Naive thymus-derived CD4-positive, alpha-beta T cell (primary cell): ENCODE measurements around the gene DDX6. TPM values are rescaled to one million over a fixed set of nuclear protein-coding genes. Genes with fewer than 3 reads are reported as not detected.

Experiments used
- ATAC-seq: fragments of 150-1000 bp; cut with Tn5 transposase; 2 replicates; pipeline ENCODE4 v1.10.0; 2021; ENCODE audit warnings: mild to moderate bottlenecking, moderate library complexity
- CTCF ChIA-PET: fragments of 350-600 bp; sonication (Branson Sonifier 250); formaldehyde crosslinking; loops from one replicate; lab custom pipeline; 2021; ENCODE audit warnings: antibody characterized with exemption; lab: Charles Lee
- POLR2A ChIA-PET: fragments of 350-600 bp; sonication (Branson Sonifier 250); formaldehyde crosslinking; loops from one replicate; lab custom pipeline; 2021; ENCODE audit warnings: antibody characterized with exemption, inconsistent platforms; lab: Charles Lee
- DNase-seq, 9 donors: peaks; one replicate each; pipeline versions ENCODE4 v3.0.0 to v3.0.0-alpha.2; 2020 to 2022; ENCODE audit warnings: mixed read lengths in 1 of 9
- H3K27ac ChIP-seq: one replicate; pipeline ENCODE4 v1.7.0; 2013; ENCODE audit warnings: mild to moderate bottlenecking, low read depth, low read length, moderate library complexity
- H3K27me3 ChIP-seq, 2 donors: one replicate each; pipeline ENCODE4 v1.7.0; 2013; ENCODE audit warnings: low read length in 2 of 2, mild to moderate bottlenecking in 2 of 2, moderate library complexity in 2 of 2; ENCODE audit not compliant: control insufficient read depth in 2 of 2, insufficient read depth in 2 of 2
- H3K36me3 ChIP-seq, 3 experiments: 1 replicate in 2 of 3; 2 replicates in 1 of 3; pipeline ENCODE4 v1.7.0; 2013; ENCODE audit warnings: low read length in 3 of 3, mild to moderate bottlenecking in 3 of 3, moderate library complexity in 1 of 3; ENCODE audit not compliant: insufficient read depth in 3 of 3, control insufficient read depth in 2 of 3
- H3K4me1 ChIP-seq, 2 donors: one replicate each; pipeline ENCODE4 v1.7.0; 2013; ENCODE audit warnings: low read length in 2 of 2, mild to moderate bottlenecking in 2 of 2, moderate library complexity in 1 of 2; ENCODE audit not compliant: control insufficient read depth in 2 of 2, insufficient read depth in 2 of 2
- H3K4me3 ChIP-seq: 2 replicates; pipeline ENCODE4 v1.7.0; 2013; ENCODE audit warnings: mild to moderate bottlenecking, low read length
- H3K9me3 ChIP-seq, 3 experiments: 1 replicate in 2 of 3; 2 replicates in 1 of 3; pipeline ENCODE4 v1.7.0; 2013; ENCODE audit warnings: low read length in 3 of 3; ENCODE audit not compliant: control insufficient read depth in 2 of 3
- H3K27ac Mint-ChIP-seq, 9 donors: one replicate each; pipeline ENCODE4 v1.8.0; 2020 to 2022; ENCODE audit warnings: mixed read lengths in 9 of 9, mild to moderate bottlenecking in 8 of 9, moderate library complexity in 5 of 9, inconsistent platforms in 2 of 9
- H3K27me3 Mint-ChIP-seq, 5 donors: one replicate each; pipeline ENCODE4 v1.8.0; 2021 to 2022; ENCODE audit warnings: mixed read lengths in 5 of 5, mild to moderate bottlenecking in 1 of 5
- H3K36me3 Mint-ChIP-seq, 5 donors: one replicate each; pipeline ENCODE4 v1.8.0; 2020 to 2022; ENCODE audit warnings: mixed read lengths in 5 of 5, mild to moderate bottlenecking in 3 of 5, inconsistent platforms in 1 of 5
- H3K4me1 Mint-ChIP-seq, 7 donors: one replicate each; pipeline ENCODE4 v1.8.0; 2020 to 2022; ENCODE audit warnings: mixed read lengths in 7 of 7, mild to moderate bottlenecking in 3 of 7, inconsistent platforms in 1 of 7
- H3K4me3 Mint-ChIP-seq, 10 donors: one replicate each; pipeline ENCODE4 v1.8.0; 2020 to 2022; ENCODE audit warnings: mild to moderate bottlenecking in 10 of 10, mixed read lengths in 10 of 10, moderate library complexity in 6 of 10, inconsistent platforms in 2 of 10
- H3K9me3 Mint-ChIP-seq, 11 donors: one replicate each; pipeline ENCODE4 v1.8.0; 2020 to 2022; ENCODE audit warnings: mixed read lengths in 11 of 11, mild to moderate bottlenecking in 4 of 11, inconsistent platforms in 1 of 11, moderate library complexity in 1 of 11
- intact Hi-C, 2 donors: fragments of 100-400 bp; cut with micrococcal nuclease; formaldehyde crosslinking; loops; one replicate each; pipeline ENCODE4 v1.15.1; 2023
- polyA plus RNA-seq, 2 donors: library from polyadenylated mRNA; unstranded; fragments of 300-500 nt; fragmentation: Illumina TruSeq; gene quantifications; one replicate each; pipeline ENCODE4 v1.2.3, GENCODE V29; 2021
- total RNA-seq, 6 experiments: library from RNA in 5 of 6; stranded (reverse) in 5 of 6; gene quantifications; 1 replicate in 5 of 6; 2 replicates in 1 of 6; pipeline ENCODE4 v1.2.3 and lab custom pipeline; 2021 to 2026

The DDX6 gene
- total and polyA plus RNA-seq, 7 experiments from 2014 or later, result 118 to 346 (median 207) TPM

GRCh38 chr11:118705791-118706545 lies 85.0 kb downstream of the DDX6 start:
- intact Hi-C loops, result loop anchor here in 1 of 2 donors (2.0 kb wide), 1 partner anchor 15 kb away; no protein-coding TSS in a partner anchor
- no peak for DNase-seq
- Histone ChIP-seq H3K9me3 (no peaks in the 10 kb centered on the region), H3K27ac (peak overlapping the region; percentile 62), H3K36me3 (no peaks in the 10 kb centered on the region), H3K4me3 (no peak overlapping the region), H3K27me3 (no peaks in the 10 kb centered on the region), H3K4me1 (peaks cover 21 to 39% of the 10 kb centered on the region in 2 donors)
- peak overlapping the region in 9 of 10 donors; percentile 55 to 84 (median 76) for H3K4me3 Mint-ChIP-seq
- H3K9me3 Mint-ChIP-seq, result peaks cover 0 to 3% (median 0%) of the 10 kb centered on the region in 11 donors
- H3K4me1 Mint-ChIP-seq, result peaks cover 19 to 59% (median 43%) of the 10 kb centered on the region in 7 donors
- H3K27me3 Mint-ChIP-seq, result peaks cover 0 to 12% (median 0%) of the 10 kb centered on the region in 5 donors
- no peaks in the 10 kb centered on the region for H3K36me3 Mint-ChIP-seq
- peak overlapping the region; percentile 15 to 99 (median 95) for H3K27ac Mint-ChIP-seq
- ChIA-PET POLR2A (interaction anchor here (0.8 to 9.5 kb wide), 15 partner anchors 14 to 234 kb away, joined by 3 to 100 read pairs (median 4); partner anchors contain the start of genes BCL9L and DDX6), CTCF (interaction anchor here (0.6 to 2.4 kb wide), 9 partner anchors 9 to 186 kb away, joined by 3 to 30 read pairs (median 4); no protein-coding TSS in a partner anchor)
- no peak for ATAC-seq

GRCh38 chr11:118705111-118705741 lies 85.7 kb downstream of the DDX6 start:
- peak overlapping the region; percentile 49 to 99 (median 95) for H3K27ac Mint-ChIP-seq
- Histone ChIP-seq H3K9me3 (no peaks in the 10 kb centered on the region), H3K4me1 (peaks cover 28 to 41% of the 10 kb centered on the region in 2 donors), H3K27ac (peak overlapping the region; percentile 62), H3K4me3 (no peak overlapping the region), H3K27me3 (no peaks in the 10 kb centered on the region), H3K36me3 (no peaks in the 10 kb centered on the region)
- peaks cover 0 to 8% (median 0%) of the 10 kb centered on the region in 5 donors for H3K27me3 Mint-ChIP-seq
- DNase-seq (peak in 7 of 9 donors; percentile 50 to 72 (median 63)), ATAC-seq (peak; percentile 79)
- peak overlapping the region; percentile 67 to 84 (median 76) for H3K4me3 Mint-ChIP-seq
- ChIA-PET CTCF (interaction anchor here (0.6 to 2.4 kb wide), 9 partner anchors 9 to 252 kb away, joined by 3 to 30 read pairs (median 4); no protein-coding TSS in a partner anchor), POLR2A (interaction anchor here (0.8 to 9.5 kb wide), 20 partner anchors 11 to 270 kb away, joined by 3 to 100 read pairs (median 4); partner anchors contain the start of genes BCL9L and DDX6)
- intact Hi-C loops, result loop anchor here in 1 of 2 donors (2.0 kb wide), 1 partner anchor 14 kb away; no protein-coding TSS in a partner anchor
- peaks cover 20 to 63% (median 47%) of the 10 kb centered on the region in 7 donors for H3K4me1 Mint-ChIP-seq
- peaks cover 0 to 3% (median 3%) of the 10 kb centered on the region in 5 donors for H3K36me3 Mint-ChIP-seq
- H3K9me3 Mint-ChIP-seq, result peaks cover 0 to 5% (median 3%) of the 10 kb centered on the region in 11 donors

GRCh38 chr11:118703563-118704106 lies 87.3 kb downstream of the DDX6 start:
- Mint-ChIP-seq H3K9me3 (peaks cover 0 to 11% (median 4%) of the 10 kb centered on the region in 11 donors), H3K4me1 (peaks cover 29 to 79% (median 63%) of the 10 kb centered on the region in 7 donors), H3K4me3 (peak overlapping the region in 4 of 10 donors; percentile 1 to 51 (median 12)), H3K36me3 (peaks cover 0 to 5% (median 4%) of the 10 kb centered on the region in 5 donors), H3K27me3 (peaks cover 0 to 6% (median 0%) of the 10 kb centered on the region in 5 donors), H3K27ac (peak overlapping the region in 8 of 9 donors; percentile 72 to 99 (median 95))
- ChIA-PET CTCF (interaction anchor here (0.6 kb wide), 2 partner anchors 13 to 66 kb away, joined by 3 read pairs; no protein-coding TSS in a partner anchor), POLR2A (interaction anchor here (0.9 to 9.5 kb wide), 5 partner anchors 11 to 228 kb away, joined by 3 to 100 read pairs (median 12); partner anchors contain the start of gene DDX6)
- H3K36me3 ChIP-seq, result no peaks in the 10 kb centered on the region
- no peaks in the 10 kb centered on the region for H3K9me3 ChIP-seq
- peaks cover 39 to 54% of the 10 kb centered on the region in 2 donors for H3K4me1 ChIP-seq
- intact Hi-C loops, result loop anchor here in 1 of 2 donors (2.0 kb wide), 1 partner anchor 13 kb away; no protein-coding TSS in a partner anchor
- DNase-seq (no peak), ATAC-seq (no peak)
- H3K4me3 ChIP-seq, result no peak overlapping the region
- no peaks in the 10 kb centered on the region for H3K27me3 ChIP-seq
- H3K27ac ChIP-seq, result no peak overlapping the region

GRCh38 chr11:118699506-118700220 lies 91.3 kb downstream of the DDX6 start:
- ChIA-PET CTCF (interaction anchor here (0.6 to 1.9 kb wide), 9 partner anchors 9 to 183 kb away, joined by 3 to 7 read pairs (median 3); no protein-coding TSS in a partner anchor), POLR2A (interaction anchor here (0.6 to 3.9 kb wide), 9 partner anchors 7 to 298 kb away, joined by 3 to 21 read pairs (median 3); partner anchors contain the start of gene DDX6)
- peaks cover 0 to 5% (median 4%) of the 10 kb centered on the region in 5 donors for H3K36me3 Mint-ChIP-seq
- DNase-seq (peak in 7 of 9 donors; percentile 78 to 92 (median 88)), ATAC-seq (peak; percentile 96)
- peaks cover 14 to 83% (median 56%) of the 10 kb centered on the region in 7 donors for H3K4me1 Mint-ChIP-seq
- intact Hi-C loops, result loop anchor here in 1 of 2 donors (1.0 to 2.0 kb wide), 3 partner anchors 9 to 229 kb away; partner anchors contain the start of gene DDX6
- Histone ChIP-seq H3K27me3 (no peaks in the 10 kb centered on the region), H3K36me3 (no peaks in the 10 kb centered on the region), H3K4me1 (peaks cover 44 to 66% of the 10 kb centered on the region in 2 donors), H3K4me3 (peak overlapping the region; percentile 20), H3K9me3 (no peaks in the 10 kb centered on the region), H3K27ac (peak overlapping the region; percentile 66)
- H3K9me3 Mint-ChIP-seq, result peaks cover 0 to 11% (median 4%) of the 10 kb centered on the region in 11 donors
- H3K27me3 Mint-ChIP-seq, result no peaks in the 10 kb centered on the region
- H3K4me3 Mint-ChIP-seq, result peak overlapping the region; percentile 33 to 85 (median 80)
- H3K27ac Mint-ChIP-seq, result peak overlapping the region; percentile 79 to 99 (median 98)
